SU-DHL-6 (cell line): ENCODE results near the gene VSTM2B.

ENCODE experiments used
- H2AFZ ChIP-seq: fragments of 200-600 bp; sonication (generic); 2 replicates; pipeline ENCODE4 v1.6.1; 2014; ENCODE audit warnings: low read depth, mild to moderate bottlenecking, moderate library complexity, mixed read lengths, antibody characterized with exemption, low read length; ENCODE audit not compliant: severe bottlenecking
- H3F3A ChIP-seq: fragments of 200-600 bp; shearing (Covaris generic); 2 replicates; pipeline ENCODE4 v1.6.0; 2016; ENCODE audit warnings: antibody characterized with exemption, mild to moderate bottlenecking; ENCODE audit not compliant: insufficient read depth
- H3K27ac ChIP-seq: fragments of 200-600 bp; sonication (generic); 2 replicates; pipeline ENCODE4 v1.5.1; 2016; ENCODE audit warnings: low read depth, mild to moderate bottlenecking, low read length, moderate library complexity, mixed read lengths
- H3K27me3 ChIP-seq: fragments of 200-600 bp; sonication (generic), shearing (Covaris generic); 2 replicates; pipeline ENCODE4 v1.6.0; 2014; ENCODE audit warnings: mild to moderate bottlenecking, low read length
- H3K36me3 ChIP-seq: fragments of 200-600 bp; sonication (generic); 2 replicates; pipeline ENCODE4 v1.6.1; 2014; ENCODE audit warnings: mild to moderate bottlenecking, low read length, mixed read lengths
- H3K4me2 ChIP-seq: fragments of 300-600, 200-600 bp; shearing (Covaris generic), sonication (generic); 2 replicates; pipeline ENCODE4 v1.6.0; 2014; ENCODE audit warnings: low read length, low read depth, mild to moderate bottlenecking; ENCODE audit not compliant: poor library complexity, severe bottlenecking
- H3K4me3 ChIP-seq: fragments of 200-600 bp; sonication (generic); 2 replicates; pipeline ENCODE4 v1.5.1; 2014; ENCODE audit warnings: antibody characterized with exemption, low read length, mild to moderate bottlenecking, mixed read lengths; ENCODE audit not compliant: insufficient read depth, poor library complexity, severe bottlenecking
- H3K79me2 ChIP-seq: fragments of 200-600 bp; sonication (generic); 2 replicates; pipeline ENCODE4 v1.6.1; 2014; ENCODE audit warnings: mild to moderate bottlenecking, low read length, moderate library complexity; ENCODE audit not compliant: insufficient read depth
- H3K9ac ChIP-seq: fragments of 200-600 bp; sonication (generic); 2 replicates; pipeline ENCODE4 v1.7.0; 2014; ENCODE audit warnings: mild to moderate bottlenecking, low read length
- H3K9me2 ChIP-seq: fragments of 200-600 bp; sonication (generic); replicated peaks from 2 replicates; pipeline ENCODE4 v1.6.1; 2014; ENCODE audit warnings: low read length; ENCODE audit not compliant: insufficient read depth
- H3K9me3 ChIP-seq: fragments of 200-600 bp; sonication (generic); 2 replicates; pipeline ENCODE4 v1.6.1; 2014; ENCODE audit warnings: low read length, mixed read lengths; ENCODE audit not compliant: insufficient read depth
- H4K20me1 ChIP-seq: fragments of 200-600 bp; sonication (generic); 2 replicates; pipeline ENCODE4 v1.6.1; 2014; ENCODE audit warnings: low read depth, mild to moderate bottlenecking, antibody characterized with exemption, low read length, moderate library complexity, mixed read lengths
- CTCF ChIP-seq: fragments of 200-600 bp; sonication (generic); IDR thresholded peaks from one replicate; pipeline ENCODE4 v1.5.1; 2017; ENCODE audit warnings: antibody characterized with exemption, mild to moderate bottlenecking, low read length, moderate library complexity; ENCODE audit not compliant: insufficient read depth, poor library complexity, severe bottlenecking
- EZH2phosphoT487 ChIP-seq: fragments of 200-600 bp; sonication (generic), shearing (Covaris generic); conservative IDR thresholded peaks from 2 replicates; pipeline ENCODE4 v1.6.1; 2018; ENCODE audit warnings: mild to moderate bottlenecking, antibody characterized with exemption, low read length, moderate library complexity, mixed read lengths

VSTM2B gene

GRCh38 chr19:29583196-29583999 lies 57.6 kb downstream of the VSTM2B start:
- Histone ChIP-seq H3K9me2 (no peaks in the 10 kb centered on the region), H3K27me3 (no peaks in the 10 kb centered on the region), H3F3A (no peaks in the 10 kb centered on the region), H3K9ac (no peak overlapping the region), H3K36me3 (no peaks in the 10 kb centered on the region), H4K20me1 (no peaks in the 10 kb centered on the region), H3K9me3 (no peaks in the 10 kb centered on the region), H2AFZ (no peak overlapping the region), H3K4me2 (no peak overlapping the region), H3K4me3 (no peak overlapping the region), H3K79me2 (no peaks in the 10 kb centered on the region), H3K27ac (no peak overlapping the region)
- TF ChIP-seq EZH2phosphoT487 (no peak), CTCF (no peak)

- Histone ChIP-seq H3K9me2 (no peaks in the 10 kb centered on the region), H4K20me1 (no peaks in the 10 kb centered on the region), H3K9ac (no peak overlapping the region), H3K4me3 (no peak overlapping the region), H3F3A (no peaks in the 10 kb centered on the region), H3K9me3 (no peaks in the 10 kb centered on the region), H3K79me2 (no peaks in the 10 kb centered on the region), H3K36me3 (no peaks in the 10 kb centered on the region), H3K27me3 (no peaks in the 10 kb centered on the region), H2AFZ (no peak overlapping the region), H3K27ac (no peak overlapping the region), H3K4me2 (no peak overlapping the region)
- no peak for TF ChIP-seq CTCF
These were observed 60.6 kb downstream of the VSTM2B start for GRCh38 chr19:29586401-29586800.

GRCh38 chr19:29587059-29587458 lies 61.3 kb downstream of the VSTM2B start:
- H3F3A ChIP-seq = no peaks in the 10 kb centered on the region
- no peaks in the 10 kb centered on the region for H3K36me3 ChIP-seq
- H3K4me3 ChIP-seq = no peak overlapping the region
- H4K20me1 ChIP-seq = no peaks in the 10 kb centered on the region
- no peak overlapping the region for H3K27ac ChIP-seq
- H3K4me2 ChIP-seq = no peak overlapping the region
- H3K9me2 ChIP-seq = no peaks in the 10 kb centered on the region
- no peak overlapping the region for H2AFZ ChIP-seq
- H3K9ac ChIP-seq = no peak overlapping the region
- H3K79me2 ChIP-seq = no peaks in the 10 kb centered on the region
- H3K9me3 ChIP-seq = no peaks in the 10 kb centered on the region
- TF ChIP-seq EZH2phosphoT487 (no peak), CTCF (no peak)
- H3K27me3 ChIP-seq = no peaks in the 10 kb centered on the region
